B cell (primary cell): Measurements from ENCODE around the gene TMEM203. TPM values are rescaled to one million over a fixed set of nuclear protein-coding genes. Genes with fewer than 3 reads are reported as not detected.
A peak's percentile ranks its signal among the peaks of the same experiment; 100 is the strongest.

ENCODE experiments used
- ATAC-seq: fragments of 200-7000 bp; cut with Tn5 transposase; one replicate; pipeline ENCODE4 v1.10.0; 2021; ENCODE audit warnings: low read depth, mild to moderate bottlenecking, moderate number of reproducible peaks, moderate library complexity
- CTCF ChIA-PET: fragments of 350-600 bp; sonication (Branson Sonifier 250); formaldehyde crosslinking; loops from one replicate; lab custom pipeline; 2021; ENCODE audit warnings: antibody characterized with exemption, inconsistent platforms; lab: Charles Lee
- POLR2A ChIA-PET: fragments of 350-600 bp; sonication (Branson Sonifier 250); formaldehyde crosslinking; loops from one replicate; lab custom pipeline; 2021; ENCODE audit warnings: antibody characterized with exemption; lab: Charles Lee
- DNase-seq: peaks from one replicate; pipeline ENCODE4 v3.0.0; 2013
- H2AFZ ChIP-seq: 2 replicates; pipeline ENCODE4 v1.6.1; 2012; ENCODE audit warnings: mild to moderate bottlenecking, low read depth, low read length; ENCODE audit not compliant: insufficient read depth, poor library complexity, severe bottlenecking
- H3K27ac ChIP-seq, 2 donors: 1 replicate in 1 of 2; 2 replicates in 1 of 2; pipeline ENCODE4 v1.5.1; 2012 to 2013; ENCODE audit warnings: low read length in 2 of 2, mild to moderate bottlenecking in 2 of 2, moderate library complexity in 1 of 2
- H3K27me3 ChIP-seq, 4 experiments: fragments of 200-600 bp in 1 of 4; sonication (generic) in 1 of 4; replicated peaks in 1 of 4; 1 replicate in 2 of 4; 2 replicates in 2 of 4; pipeline versions ENCODE4 v1.6.1 to v1.7.0; 2013 to 2016; ENCODE audit warnings: low read length in 3 of 4, mild to moderate bottlenecking in 2 of 4, mixed read lengths in 1 of 4, moderate library complexity in 1 of 4; ENCODE audit not compliant: insufficient read depth in 4 of 4, control insufficient read depth in 3 of 4; ENCODE audit errors: control extremely low read depth in 1 of 4
- H3K36me3 ChIP-seq, 2 experiments: replicated peaks in 1 of 2; 1 replicate in 1 of 2; 2 replicates in 1 of 2; pipeline versions ENCODE4 v1.6.1 to v1.7.1; 2013; ENCODE audit warnings: low read length in 1 of 2; ENCODE audit not compliant: insufficient read depth in 2 of 2, control insufficient read depth in 1 of 2; ENCODE audit errors: control extremely low read depth in 1 of 2, extremely low read depth in 1 of 2
- H3K4me1 ChIP-seq, 2 donors: fragments of 200-600 bp in 1 of 2; sonication (generic) in 1 of 2; 1 replicate in 1 of 2; 2 replicates in 1 of 2; pipeline versions ENCODE4 v1.5.1 to v1.6.1; 2013 to 2017; ENCODE audit warnings: low read length in 2 of 2; ENCODE audit not compliant: control insufficient read depth in 2 of 2, insufficient read depth in 2 of 2
- H3K4me2 ChIP-seq: replicated peaks from 2 replicates; pipeline ENCODE3; 2012; ENCODE audit warnings: mild to moderate bottlenecking, low read depth, low read length; ENCODE audit not compliant: poor library complexity, severe bottlenecking
- H3K4me3 ChIP-seq, 5 experiments: fragments of 200-600 bp in 1 of 5; sonication (generic) in 1 of 5; 1 replicate in 3 of 5; 2 replicates in 2 of 5; pipeline versions ENCODE4 v1.5.1 to v1.7.0; 2011 to 2016; ENCODE audit warnings: low read length in 4 of 5, mild to moderate bottlenecking in 4 of 5, low read depth in 2 of 5, control low read depth in 1 of 5, moderate library complexity in 1 of 5; ENCODE audit not compliant: insufficient read depth in 1 of 5; ENCODE audit errors: control extremely low read depth in 1 of 5, extremely low read depth in 1 of 5
- H3K79me2 ChIP-seq: fragments of 200-600 bp; sonication (generic); one replicate; pipeline ENCODE4 v1.6.0; 2016; ENCODE audit warnings: low read length; ENCODE audit not compliant: control insufficient read depth, insufficient read depth
- H3K9ac ChIP-seq: fragments of 200-600 bp; sonication (generic); 2 replicates; pipeline ENCODE4 v1.6.1; 2017; ENCODE audit warnings: mild to moderate bottlenecking, low read length, moderate library complexity
- H3K9me3 ChIP-seq, 3 donors: one replicate each; pipeline versions ENCODE4 v1.6.1 to v1.7.1; 2013; ENCODE audit warnings: low read length in 2 of 3; ENCODE audit not compliant: control insufficient read depth in 2 of 3, insufficient read depth in 1 of 3; ENCODE audit errors: control extremely low read depth in 1 of 3
- H4K20me1 ChIP-seq: 2 replicates; pipeline ENCODE4 v1.6.0; 2012; ENCODE audit warnings: mild to moderate bottlenecking, low read length; ENCODE audit not compliant: insufficient read depth, control insufficient read depth, poor library complexity, severe bottlenecking
- H3K27ac Mint-ChIP-seq: one replicate; pipeline ENCODE4 v1.8.0; 2021; ENCODE audit warnings: mixed read lengths
- H3K27me3 Mint-ChIP-seq: one replicate; pipeline ENCODE4 v1.8.0; 2021; ENCODE audit warnings: mixed read lengths
- H3K4me1 Mint-ChIP-seq: one replicate; pipeline ENCODE4 v1.8.0; 2021; ENCODE audit warnings: mixed read lengths
- H3K4me3 Mint-ChIP-seq: one replicate; pipeline ENCODE4 v1.8.0; 2021; ENCODE audit warnings: mixed read lengths
- H3K9me3 Mint-ChIP-seq: one replicate; pipeline ENCODE4 v1.8.0; 2022; ENCODE audit warnings: mixed read lengths; ENCODE audit not compliant: insufficient read depth
- CTCF ChIP-seq: fragments of 200-600 bp; IDR thresholded peaks from one replicate; pipeline ENCODE4 v1.8.0; 2022; ENCODE audit warnings: antibody characterized with exemption, mild to moderate bottlenecking
- EZH2 ChIP-seq: IDR thresholded peaks from 2 replicates; pipeline ENCODE4 v1.6.1; 2012; ENCODE audit warnings: borderline replicate concordance, low read depth, mild to moderate bottlenecking, moderate library complexity, low read length; ENCODE audit not compliant: insufficient read depth, poor library complexity, severe bottlenecking
- WGBS: methylation state at CpG from one replicate; pipeline ENCODE4 v1.1.5; 2013; ENCODE audit warnings: missing lambda C conversion rate; ENCODE audit not compliant: insufficient coverage; 5-methylcytosine and 5-hydroxymethylcytosine counted together
- intact Hi-C: fragments of 100-400 bp; cut with micrococcal nuclease; formaldehyde crosslinking; loops from one replicate; pipeline ENCODE4 v1.10.0; 2022
- polyA plus RNA-seq: library from polyadenylated mRNA; depleted of rRNA; stranded (reverse); fragments of >200 nt; gene quantifications from 2 replicates; pipeline ENCODE4 v1.2.3, GENCODE V29; 2012
- total RNA-seq, 2 donors: library from RNA; stranded (reverse); fragments of 120-200 nt in 1 of 2; gene quantifications; 1 replicate in 1 of 2; 2 replicates in 1 of 2; pipeline versions ENCODE4 v1.2.3 to v1.2.4, GENCODE V29; 2013 to 2022

The TMEM203 gene
- total and polyA plus RNA-seq, 2 donors (not counting 1 experiment from before 2014, with no cell fraction given) = 20.6 to 35.7 TPM

DNA sequence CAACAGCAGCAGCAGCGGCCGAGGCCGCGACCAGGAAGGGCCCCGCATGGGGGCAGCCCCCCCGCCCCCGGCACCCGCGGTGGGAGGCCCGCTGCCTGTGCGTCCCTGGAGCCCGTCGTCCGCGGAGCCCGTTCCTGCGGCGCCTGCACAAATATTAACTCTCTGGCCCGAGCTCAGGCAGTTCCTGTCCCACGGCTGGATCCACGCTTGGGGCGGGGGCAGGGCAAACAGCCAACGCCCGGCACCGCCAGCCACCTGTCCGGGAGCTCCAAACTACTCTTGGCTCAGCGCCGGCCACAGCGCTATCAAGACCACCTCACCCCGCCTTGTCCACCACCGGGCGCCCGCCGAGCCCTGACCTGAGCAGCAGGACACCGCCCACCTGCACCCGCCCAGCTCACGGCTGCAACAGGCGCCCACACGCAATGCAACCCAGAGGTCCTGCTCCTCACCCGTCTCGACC lies 35.5 kb downstream of the TMEM203 start, which contains the start of gene LRRC26:
Gene LRRC26, minus strand, starts transcription at position 156 of the 463 bp plus-strand sequence. Its CDS starts 108 bp downstream, at position 48.
- Mint-ChIP-seq H3K9me3 (no peaks in the 10 kb centered on the region), H3K4me1 (peaks cover 13% of the 10 kb centered on the region), H3K27ac (no peak within 1 kb of the TSS), H3K4me3 (peak within 1 kb of the TSS; percentile 69), H3K27me3 (peaks cover 16% of the 10 kb centered on the region)
- peak within 1 kb of the TSS; percentile 16 for H2AFZ ChIP-seq
- H3K9me3 ChIP-seq = peaks cover 0 to 17% (median 0%) of the 10 kb centered on the region in 3 donors
- H3K27me3 ChIP-seq = peaks cover 0 to 70% (median 34%) of the 10 kb centered on the region in 4 experiments
- 21% methylated on average over 41 of the region's 41 CpGs for WGBS
- intact Hi-C loops = no loop called here
- CTCF ChIA-PET = interaction anchor here (0.8 to 1.0 kb wide), 2 partner anchors 51 to 58 kb away, joined by 3 read pairs; partner anchors contain the start of gene RNF224
- no peaks in the 10 kb centered on the region for H4K20me1 ChIP-seq
- peak within 1 kb of the TSS; percentile 48 for H3K9ac ChIP-seq
- no peak within 1 kb of the TSS for H3K27ac ChIP-seq
- peak within 1 kb of the TSS in 3 of 5 experiments; percentile 18 to 29 (median 21) for H3K4me3 ChIP-seq
- TF ChIP-seq CTCF (no peak), EZH2 (no peak)
- peaks cover 9 to 40% of the 10 kb centered on the region in 2 donors for H3K4me1 ChIP-seq
- no peaks in the 10 kb centered on the region for H3K79me2 ChIP-seq
- DNase-seq (no peak), ATAC-seq (no peak)
- POLR2A ChIA-PET = interaction anchor here (0.6 kb wide), 1 partner anchor 19 kb away, joined by 3 read pairs; no protein-coding TSS in a partner anchor
- peak within 1 kb of the TSS; percentile 74 for H3K4me2 ChIP-seq
- H3K36me3 ChIP-seq = no peaks in the 10 kb centered on the region
